Breast epithelium (tissue), 4 donors: Measurements from ENCODE around the gene HDAC1. TPM values are rescaled to one million over a fixed set of nuclear protein-coding genes. Genes with fewer than 3 reads are reported as not detected.
A peak's percentile ranks its signal among the peaks of the same experiment; 100 is the strongest.

Experiments used
- DNase-seq, 2 donors: peaks; one replicate each; pipeline ENCODE4 v3.0.0-alpha.2; 2019; ENCODE audit warnings: low spot score in 2 of 2
- H3K27ac ChIP-seq, 2 donors: fragments of 200-600 bp; sonication (generic) in 1 of 2; one replicate each; pipeline ENCODE4 v1.5.1; 2016 to 2019; ENCODE audit warnings: mild to moderate bottlenecking in 1 of 2
- H3K27me3 ChIP-seq, 2 donors: fragments of 200-600 bp; sonication (generic) in 1 of 2; one replicate each; pipeline versions ENCODE4 v1.5.1 to v1.6.0; 2017 to 2019; ENCODE audit warnings: control low read depth in 1 of 2, mild to moderate bottlenecking in 1 of 2
- H3K36me3 ChIP-seq: fragments of 200-600 bp; one replicate; pipeline ENCODE4 v1.5.1; 2019
- H3K4me1 ChIP-seq, 2 donors: fragments of 200-600 bp; sonication (generic); one replicate each; pipeline ENCODE4 v1.5.1; 2016 to 2019; ENCODE audit warnings: control low read depth in 1 of 2
- H3K4me3 ChIP-seq, 3 donors: fragments of 200-600 bp; sonication (generic); 1 replicate in 2 of 3; 2 replicates in 1 of 3; pipeline ENCODE4 v1.5.1; 2016 to 2019; ENCODE audit warnings: mild to moderate bottlenecking in 3 of 3, moderate library complexity in 2 of 3
- H3K9me3 ChIP-seq, 2 donors: fragments of 200-600 bp; sonication (generic) in 1 of 2; one replicate each; pipeline ENCODE4 v1.5.1; 2016 to 2019; ENCODE audit warnings: control low read depth in 1 of 2
- POLR2A ChIP-seq: fragments of 450-650 bp; IDR thresholded peaks from one replicate; pipeline ENCODE4 v1.6.1; 2016; ENCODE audit warnings: antibody characterized with exemption, mild to moderate bottlenecking, moderate library complexity
- POLR2AphosphoS5 ChIP-seq, 3 donors: sonication (generic); formaldehyde crosslinking; IDR thresholded peaks; one replicate each; pipeline ENCODE4 v1.6.1; 2017; ENCODE audit warnings: antibody characterized with exemption in 3 of 3
- intact Hi-C: fragments of 100-400 bp; cut with DNase I; formaldehyde crosslinking; loops from one replicate; pipeline ENCODE4 v1.15.1; 2023; ENCODE audit warnings: low total_unique reads
- total RNA-seq, 3 donors: library from RNA; depleted of rRNA; stranded (reverse); fragments of >200 nt; gene quantifications; one replicate each; pipeline ENCODE4 v1.1.0, GENCODE V29; 2016
- TF ChIP-seq, protein P1 (sequence below), 3 donors: fragments of 450-650 bp; IDR thresholded peaks; one replicate each; pipeline ENCODE4 v1.5.1; 2016 to 2017; ENCODE audit warnings: antibody characterized with exemption in 3 of 3, mild to moderate bottlenecking in 3 of 3, moderate library complexity in 3 of 3

Gene HDAC1
- total RNA-seq, 3 donors from 2014 or later, result 31.8 to 87.5 (median 87.4) TPM

DNA sequence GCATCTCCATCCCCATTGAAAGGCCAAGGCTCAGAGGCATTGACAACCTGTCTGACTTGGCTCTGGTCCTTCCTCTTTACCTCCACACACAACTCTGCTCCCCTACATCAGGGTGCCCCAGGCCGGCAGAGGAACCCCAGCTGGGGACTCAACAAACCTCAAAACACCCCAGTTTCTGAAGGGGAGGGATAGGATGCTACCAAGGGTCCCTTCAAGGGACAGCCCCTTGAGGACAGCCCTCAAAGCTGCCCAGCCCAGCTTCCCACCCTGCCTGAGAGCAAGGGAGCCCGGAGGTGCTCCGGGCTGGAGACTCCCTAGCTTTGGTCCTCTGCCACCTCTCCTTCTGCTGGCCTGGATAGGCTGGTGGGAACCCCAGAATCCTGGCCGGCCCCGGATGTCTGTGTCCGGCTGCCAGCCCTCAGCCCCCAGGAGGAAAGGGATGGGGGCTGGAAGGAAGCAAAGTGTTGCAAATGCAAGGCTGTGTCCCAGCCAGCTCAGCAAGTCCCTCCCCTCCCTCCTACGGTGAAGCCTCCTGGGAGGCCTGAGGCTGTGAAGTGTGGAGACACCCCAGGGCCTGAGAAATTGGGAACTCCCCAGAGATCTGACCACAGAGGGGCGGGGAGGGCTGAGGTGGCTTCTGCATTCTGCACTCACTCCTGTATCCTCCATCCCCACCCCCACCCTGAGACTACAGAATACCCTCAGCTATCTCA, 45.2 kb downstream of the HDAC1 start:
- Histone ChIP-seq H3K9me3 (no peaks in the 10 kb centered on the region), H3K4me1 (peaks cover 17 to 26% of the 10 kb centered on the region in 2 donors), H3K4me3 (peak overlapping the region in 1 of 3 donors; percentile 96), H3K27ac (peak overlapping the region; percentile 84 to 89), H3K36me3 (no peaks in the 10 kb centered on the region), H3K27me3 (no peaks in the 10 kb centered on the region)
- TF ChIP-seq POLR2A (no peak), POLR2AphosphoS5 (IDR thresholded peaks at IDR 0.05) (no peak)
- TF ChIP-seq, protein P1, sequence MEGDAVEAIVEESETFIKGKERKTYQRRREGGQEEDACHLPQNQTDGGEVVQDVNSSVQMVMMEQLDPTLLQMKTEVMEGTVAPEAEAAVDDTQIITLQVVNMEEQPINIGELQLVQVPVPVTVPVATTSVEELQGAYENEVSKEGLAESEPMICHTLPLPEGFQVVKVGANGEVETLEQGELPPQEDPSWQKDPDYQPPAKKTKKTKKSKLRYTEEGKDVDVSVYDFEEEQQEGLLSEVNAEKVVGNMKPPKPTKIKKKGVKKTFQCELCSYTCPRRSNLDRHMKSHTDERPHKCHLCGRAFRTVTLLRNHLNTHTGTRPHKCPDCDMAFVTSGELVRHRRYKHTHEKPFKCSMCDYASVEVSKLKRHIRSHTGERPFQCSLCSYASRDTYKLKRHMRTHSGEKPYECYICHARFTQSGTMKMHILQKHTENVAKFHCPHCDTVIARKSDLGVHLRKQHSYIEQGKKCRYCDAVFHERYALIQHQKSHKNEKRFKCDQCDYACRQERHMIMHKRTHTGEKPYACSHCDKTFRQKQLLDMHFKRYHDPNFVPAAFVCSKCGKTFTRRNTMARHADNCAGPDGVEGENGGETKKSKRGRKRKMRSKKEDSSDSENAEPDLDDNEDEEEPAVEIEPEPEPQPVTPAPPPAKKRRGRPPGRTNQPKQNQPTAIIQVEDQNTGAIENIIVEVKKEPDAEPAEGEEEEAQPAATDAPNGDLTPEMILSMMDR (IDR thresholded peaks at IDR 0.05), result no peak
- no peak for DNase-seq
- intact Hi-C loops, result no loop called here

DNA sequence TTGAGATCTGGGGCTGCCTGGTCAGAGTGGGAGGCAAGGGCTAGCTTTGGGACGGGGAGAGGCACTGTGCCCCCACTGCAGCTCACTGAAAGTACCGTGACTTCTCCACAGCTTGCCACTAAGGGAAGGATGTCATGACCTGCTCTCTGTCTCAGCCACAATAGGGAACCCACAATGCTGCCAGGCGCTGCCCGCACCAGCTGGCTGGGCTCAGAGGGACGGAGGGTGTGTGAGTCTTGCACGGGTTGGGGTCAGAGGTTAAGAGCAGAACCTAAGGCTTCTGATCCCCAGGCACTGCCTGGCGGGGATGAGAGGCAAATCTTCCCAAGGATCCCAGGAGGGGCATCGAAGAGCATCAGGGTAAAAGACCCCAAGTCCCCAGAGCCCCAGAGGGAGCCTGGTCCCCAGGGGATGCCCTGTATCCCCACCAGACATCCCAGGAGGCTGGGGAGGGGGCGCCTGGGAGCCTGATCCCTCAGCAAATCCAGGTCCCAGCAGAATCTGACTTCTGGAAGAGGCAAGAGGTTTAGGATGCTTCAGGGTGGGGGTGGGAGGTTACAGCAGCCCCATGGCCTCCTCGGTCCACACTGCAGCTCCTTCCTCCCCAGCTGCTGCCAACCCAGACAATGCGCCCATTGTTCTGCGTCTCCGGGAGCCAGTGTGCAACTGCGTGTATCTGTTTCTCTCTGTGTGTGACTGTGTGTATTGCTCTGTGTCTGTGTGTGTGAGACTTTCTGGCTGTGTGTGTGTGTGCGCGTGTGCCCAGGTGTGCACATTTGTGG, 46.2 kb downstream of the HDAC1 start:
- TF ChIP-seq POLR2AphosphoS5 (IDR thresholded peaks at IDR 0.05), result no peak
- TF ChIP-seq POLR2A, result no peak
- TF ChIP-seq, protein P1 (IDR thresholded peaks at IDR 0.05), result no peak
- H3K9me3 ChIP-seq, result no peaks in the 10 kb centered on the region
- H3K36me3 ChIP-seq, result no peaks in the 10 kb centered on the region
- H3K27ac ChIP-seq, result peak overlapping the region; percentile 84 to 89
- no peak overlapping the region for H3K4me3 ChIP-seq
- no peak for DNase-seq
- peaks cover 17 to 23% of the 10 kb centered on the region in 2 donors for H3K4me1 ChIP-seq
- intact Hi-C loops, result no loop called here
- no peaks in the 10 kb centered on the region for H3K27me3 ChIP-seq

DNA sequence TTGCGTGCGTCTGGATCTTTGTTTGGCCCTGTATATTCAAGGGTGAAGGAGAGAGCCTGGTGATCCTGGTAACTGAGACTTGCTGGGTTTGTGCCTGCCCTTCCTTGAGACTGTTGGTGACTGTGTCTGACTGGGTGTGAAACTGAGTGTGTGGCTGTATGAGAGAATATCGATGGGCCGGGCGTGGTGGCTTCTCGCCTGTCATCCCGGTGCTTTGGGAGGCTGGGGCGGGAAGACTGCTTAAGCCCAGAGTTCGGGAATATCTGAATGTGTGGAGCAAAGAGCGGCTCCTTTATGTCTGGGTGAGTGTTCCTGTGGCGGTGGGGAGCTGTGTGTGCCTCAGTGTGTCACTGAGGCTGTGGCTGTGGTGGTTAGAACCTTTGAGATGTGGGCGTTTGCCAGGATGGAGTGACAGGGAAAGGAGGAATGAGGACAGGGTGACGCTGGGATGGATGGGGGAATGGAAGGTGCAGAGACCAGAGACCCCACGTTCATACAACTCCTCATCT, 46.8 kb downstream of the HDAC1 start:
- intact Hi-C loops, result no loop called here
- TF ChIP-seq POLR2AphosphoS5 (IDR thresholded peaks at IDR 0.05) (no peak), POLR2A (no peak)
- TF ChIP-seq, protein P1 (IDR thresholded peaks at IDR 0.05), result no peak

DNA sequence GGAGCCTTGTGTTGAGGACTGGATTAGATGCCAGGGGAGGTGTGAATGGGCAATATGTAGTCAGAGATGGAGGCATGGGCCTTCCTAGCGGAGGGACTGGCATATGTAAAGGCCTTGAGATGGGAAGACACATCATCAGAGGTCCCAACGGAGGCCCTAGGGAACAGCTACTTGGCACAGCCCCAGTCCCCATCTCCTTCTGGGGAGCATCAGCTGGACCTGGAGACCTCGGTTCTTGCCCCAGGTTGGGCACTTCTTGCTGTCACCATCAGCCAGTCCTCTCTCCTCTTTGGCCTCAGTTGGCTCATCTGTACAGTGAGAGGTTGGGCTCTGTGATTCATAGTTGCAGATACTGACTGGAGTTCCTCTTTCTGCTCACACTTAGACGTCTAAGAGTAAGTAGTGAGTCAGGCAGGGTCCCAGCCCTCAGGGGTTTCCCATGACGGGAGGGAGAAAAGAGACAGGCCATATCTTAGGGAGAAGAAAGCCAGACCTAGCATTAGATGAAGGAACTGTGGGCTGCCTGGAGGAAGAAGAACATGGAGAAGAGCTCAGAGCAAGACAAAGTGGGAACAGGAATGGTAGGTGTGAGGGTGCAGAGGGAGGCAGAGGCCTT, 47.6 kb downstream of the HDAC1 start:
- no peak overlapping the region for H3K4me3 ChIP-seq
- H3K36me3 ChIP-seq, result no peaks in the 10 kb centered on the region
- no peaks in the 10 kb centered on the region for H3K9me3 ChIP-seq
- H3K4me1 ChIP-seq, result peaks cover 17% of the 10 kb centered on the region in 2 donors
- intact Hi-C loops, result no loop called here
- TF ChIP-seq, protein P1 (IDR thresholded peaks at IDR 0.05), result no peak
- no peak for TF ChIP-seq POLR2AphosphoS5 (IDR thresholded peaks at IDR 0.05)
- TF ChIP-seq POLR2A, result no peak
- no peaks in the 10 kb centered on the region for H3K27me3 ChIP-seq
- DNase-seq, result no peak
- peak overlapping the region; percentile 84 to 89 for H3K27ac ChIP-seq

More for the DNA sequence above, 46.8 kb downstream of the HDAC1 start:
- no peak for DNase-seq
- H3K4me1 ChIP-seq, result peaks cover 17 to 23% of the 10 kb centered on the region in 2 donors
- no peaks in the 10 kb centered on the region for H3K36me3 ChIP-seq
- no peaks in the 10 kb centered on the region for H3K9me3 ChIP-seq
- peak overlapping the region; percentile 84 to 89 for H3K27ac ChIP-seq
- H3K4me3 ChIP-seq, result no peak overlapping the region
- no peaks in the 10 kb centered on the region for H3K27me3 ChIP-seq
